Tibial nerve (tissue), 4 donors: ENCODE measurements around the gene CRBN. TPM values are rescaled to one million over a fixed set of nuclear protein-coding genes. Genes with fewer than 3 reads are reported as not detected.
A peak's percentile ranks its signal among the peaks of the same experiment; 100 is the strongest.

ENCODE experiments used
- DNase-seq, 2 donors: peaks; one replicate each; pipeline ENCODE4 v3.0.0-alpha.2; 2019; ENCODE audit warnings: low spot score in 2 of 2
- H3K27ac ChIP-seq, 4 donors: fragments of 200-600 bp; sonication (generic) in 3 of 4; one replicate each; pipeline ENCODE4 v1.5.1; 2017 to 2019; ENCODE audit warnings: mild to moderate bottlenecking in 1 of 4
- H3K27me3 ChIP-seq, 2 donors: fragments of 200-600 bp; sonication (generic) in 1 of 2; one replicate each; pipeline versions ENCODE4 v1.5.1 to v1.6.0; 2017 to 2019
- H3K36me3 ChIP-seq, 3 donors: fragments of 200-600 bp; sonication (generic); one replicate each; pipeline ENCODE4 v1.5.1; 2018 to 2019
- H3K4me1 ChIP-seq, 4 donors: fragments of 200-600 bp; sonication (generic) in 3 of 4; one replicate each; pipeline ENCODE4 v1.5.1; 2017 to 2019
- H3K4me3 ChIP-seq, 4 donors: fragments of 200-600 bp; sonication (generic) in 3 of 4; one replicate each; pipeline ENCODE4 v1.5.1; 2017 to 2019; ENCODE audit warnings: mild to moderate bottlenecking in 1 of 4, moderate library complexity in 1 of 4
- H3K9me3 ChIP-seq, 4 donors: fragments of 200-600 bp; sonication (generic) in 3 of 4; one replicate each; pipeline ENCODE4 v1.5.1; 2017 to 2019
- CTCF ChIP-seq, 5 experiments: fragments of 200-600 bp in 3 of 5; fragments of 450-650 bp in 2 of 5; sonication (generic) in 3 of 5; IDR thresholded peaks; one replicate each; pipeline ENCODE4 v1.5.1; 2016 to 2019; ENCODE audit warnings: antibody characterized with exemption in 5 of 5, mild to moderate bottlenecking in 3 of 5, moderate library complexity in 2 of 5
- EP300 ChIP-seq, 2 donors: sonication (generic); formaldehyde crosslinking; IDR thresholded peaks; one replicate each; pipeline ENCODE4 v1.6.1; 2017; ENCODE audit warnings: antibody characterized with exemption in 2 of 2, mild to moderate bottlenecking in 1 of 2
- POLR2A ChIP-seq, 2 donors: fragments of 450-650 bp; IDR thresholded peaks; one replicate each; pipeline ENCODE4 v1.6.1; 2017; ENCODE audit warnings: antibody characterized with exemption in 2 of 2, mild to moderate bottlenecking in 2 of 2, moderate library complexity in 2 of 2
- WGBS, 2 donors: methylation state at CpG; one replicate each; pipeline ENCODE4 v1.1.5; 2018; 5-methylcytosine and 5-hydroxymethylcytosine counted together
- total RNA-seq, 4 donors: library from RNA; depleted of rRNA; stranded (reverse); fragments of >200 nt; gene quantifications; one replicate each; pipeline ENCODE4 v1.1.0, GENCODE V29; 2016

CRBN gene
- total RNA-seq, 4 donors from 2014 or later = 97.5 to 115 (median 109) TPM

- no peaks in the 10 kb centered on the region for H3K4me1 ChIP-seq
- H3K4me3 ChIP-seq = no peak overlapping the region
- DNase-seq = no peak
- H3K27ac ChIP-seq = no peak overlapping the region
- TF ChIP-seq CTCF (IDR thresholded peaks at IDR 0.05) (no peak), EP300 (IDR thresholded peaks at IDR 0.05) (no peak), POLR2A (IDR thresholded peaks at IDR 0.05) (no peak)
- peaks cover 0 to 25% (median 4%) of the 10 kb centered on the region in 4 donors for H3K9me3 ChIP-seq
- H3K36me3 ChIP-seq = no peaks in the 10 kb centered on the region
- 59 to 69% methylated on average over 1 of the region's 1 CpG for WGBS, 2 donors
- no peaks in the 10 kb centered on the region for H3K27me3 ChIP-seq
These were observed 9.7 kb upstream of the CRBN start for GRCh38 chr3:3189102-3189727.

GRCh38 chr3:3184876-3185275 lies 5.4 kb upstream of the CRBN start:
- no peak for TF ChIP-seq POLR2A (IDR thresholded peaks at IDR 0.05)
- TF ChIP-seq EP300 (IDR thresholded peaks at IDR 0.05) = no peak
- TF ChIP-seq CTCF (IDR thresholded peaks at IDR 0.05) = no peak
- Histone ChIP-seq H3K36me3 (no peaks in the 10 kb centered on the region), H3K27me3 (no peaks in the 10 kb centered on the region), H3K9me3 (peaks cover 0 to 25% (median 4%) of the 10 kb centered on the region in 4 donors), H3K4me3 (no peak overlapping the region), H3K27ac (no peak overlapping the region), H3K4me1 (peaks cover 0 to 2% (median 0%) of the 10 kb centered on the region in 4 donors)
- whole genome bisulfite sequencing, 2 donors = 57 to 58% methylated on average over 2 of the region's 2 CpGs
- no peak for DNase-seq

- 74 to 77% methylated on average over 9 of the region's 9 CpGs for WGBS, 2 donors
- no peak for DNase-seq
- Histone ChIP-seq H3K9me3 (no peaks in the 10 kb centered on the region), H3K27ac (no peak overlapping the region), H3K27me3 (no peaks in the 10 kb centered on the region), H3K4me1 (peaks cover 0 to 38% (median 13%) of the 10 kb centered on the region in 4 donors), H3K36me3 (peaks cover 0 to 11% (median 0%) of the 10 kb centered on the region in 3 donors), H3K4me3 (no peak overlapping the region)
- TF ChIP-seq EP300 (IDR thresholded peaks at IDR 0.05) (no peak), POLR2A (IDR thresholded peaks at IDR 0.05) (no peak), CTCF (IDR thresholded peaks at IDR 0.05) (no peak)
These were observed 965 bp upstream of the CRBN start for GRCh38 chr3:3180456-3180855.

GRCh38 chr3:3178498-3179328 lies 778 bp downstream of the CRBN start:
- H3K27ac ChIP-seq = peak overlapping the region in 3 of 4 donors; percentile 82 to 86 (median 85)
- TF ChIP-seq POLR2A (IDR thresholded peaks at IDR 0.05) = no peak
- TF ChIP-seq CTCF (IDR thresholded peaks at IDR 0.05) = no peak
- TF ChIP-seq EP300 (IDR thresholded peaks at IDR 0.05) = no peak
- WGBS, 2 donors = 21 to 25% methylated on average over 16 of the region's 16 CpGs
- no peaks in the 10 kb centered on the region for H3K27me3 ChIP-seq
- H3K4me1 ChIP-seq = peaks cover 0 to 44% (median 13%) of the 10 kb centered on the region in 4 donors
- H3K4me3 ChIP-seq = peak overlapping the region; percentile 69 to 98 (median 85)
- peaks cover 0 to 26% (median 7%) of the 10 kb centered on the region in 3 donors for H3K36me3 ChIP-seq
- no peak for DNase-seq
- H3K9me3 ChIP-seq = no peaks in the 10 kb centered on the region
